CD4-positive, alpha-beta T cell treated with Interleukin-15 for 1 hour (primary cell): Measurements from ENCODE around the gene C1orf159.

Experiments used
- DNase-seq: peaks from one replicate; pipeline ENCODE4 v3.0.0-alpha.2; 2020

Gene C1orf159

GRCh38 chr1:1049318-1050165, 66.3 kb downstream of the C1orf159 start:
- no peak for DNase-seq

- DNase-seq = no peak
These were observed 67.1 kb downstream of the C1orf159 start for GRCh38 chr1:1048765-1049164.

- no peak for DNase-seq
These were observed 67.9 kb downstream of the C1orf159 start for GRCh38 chr1:1047963-1048362.

- DNase-seq = no peak
These were observed 68.5 kb downstream of the C1orf159 start for GRCh38 chr1:1047407-1047806.

- no peak for DNase-seq
These were observed 69.1 kb downstream of the C1orf159 start for GRCh38 chr1:1046767-1047166.

GRCh38 chr1:1046243-1046642, 69.6 kb downstream of the C1orf159 start:
- DNase-seq = no peak

- no peak for DNase-seq
These were observed 70.8 kb downstream of the C1orf159 start for GRCh38 chr1:1045129-1045528.

- DNase-seq = no peak
These were observed 71.3 kb downstream of the C1orf159 start for GRCh38 chr1:1044455-1045078.

GRCh38 chr1:1043921-1044320, 72.0 kb downstream of the C1orf159 start:
- DNase-seq = no peak

GRCh38 chr1:1043411-1043810, 72.5 kb downstream of the C1orf159 start:
- no peak for DNase-seq

GRCh38 chr1:1042835-1043234, 73.1 kb downstream of the C1orf159 start:
- DNase-seq = no peak

- DNase-seq = no peak
These were observed 74.0 kb downstream of the C1orf159 start for GRCh38 chr1:1041873-1042272.

- no peak for DNase-seq
These were observed 74.8 kb downstream of the C1orf159 start for GRCh38 chr1:1041092-1041523.

- peak; percentile 84 for DNase-seq
These were observed 75.6 kb downstream of the C1orf159 start for GRCh38 chr1:1040004-1040991.

- DNase-seq = no peak
These were observed 76.6 kb downstream of the C1orf159 start for GRCh38 chr1:1039145-1039910.

GRCh38 chr1:1038694-1039093, 77.2 kb downstream of the C1orf159 start:
- no peak for DNase-seq

- DNase-seq = no peak
These were observed 78.2 kb downstream of the C1orf159 start for GRCh38 chr1:1037366-1038327.

GRCh38 chr1:1035291-1035943, 80.5 kb downstream of the C1orf159 start:
- no peak for DNase-seq

- DNase-seq = no peak
These were observed 81.5 kb downstream of the C1orf159 start for GRCh38 chr1:1034439-1034781.

GRCh38 chr1:1033731-1034438, 82.0 kb downstream of the C1orf159 start:
- no peak for DNase-seq
